Measurements from ENCODE around the gene ARHGAP44. TPM values are rescaled to one million over a fixed set of nuclear protein-coding genes. Genes with fewer than 3 reads are reported as not detected.

ARHGAP44 gene
- total and polyA plus RNA-seq, 2 of the 13 experiments (the other 11 are each of a cell fraction or from before 2014, with no cell fraction given), result 0.79 to 3.1 TPM

DNA sequence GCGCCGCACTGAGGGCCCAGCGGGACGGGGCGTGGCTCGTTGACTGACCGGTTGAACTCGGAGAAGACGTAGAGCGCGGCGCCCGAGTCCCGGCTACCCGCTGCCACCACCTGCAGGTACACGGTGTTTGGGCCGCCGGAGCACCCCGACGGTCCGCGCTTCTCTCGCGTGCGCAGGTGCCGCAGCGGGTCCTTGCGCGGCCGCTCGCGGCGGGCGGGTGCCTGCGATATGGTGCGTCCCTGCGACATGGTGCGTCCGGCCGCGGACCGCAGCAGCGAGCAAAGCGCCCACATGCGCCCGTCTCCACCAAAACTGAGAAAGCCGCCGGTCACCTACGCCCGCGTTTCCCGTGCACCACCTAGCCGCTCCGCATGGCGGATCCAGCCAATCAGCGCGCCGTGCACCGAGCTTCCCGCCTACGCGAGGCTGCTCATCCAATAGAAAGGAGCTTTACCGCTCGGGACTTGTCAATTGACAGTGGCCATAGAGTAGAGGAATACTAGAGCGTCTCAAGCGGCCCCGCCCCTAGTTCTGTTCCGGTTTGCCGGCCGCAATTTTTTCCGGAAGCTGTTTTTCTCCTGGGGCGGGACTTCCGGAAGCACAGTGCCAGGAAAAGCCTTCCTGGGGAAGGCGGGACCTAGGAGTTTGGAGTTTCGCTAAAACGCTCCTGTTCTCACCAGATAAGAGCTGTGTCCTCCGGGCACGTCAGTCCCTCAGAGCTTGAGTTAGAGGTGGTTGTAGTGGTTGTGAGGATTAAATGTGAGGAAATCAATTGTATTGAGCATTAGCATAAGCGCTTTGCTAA lies 228.6 kb downstream of the ARHGAP44 start, which contains the start of gene ELAC2 (continued):
- peak; percentile 98 for TF ChIP-seq ELF1 (CRISPR knock-in tag; IDR thresholded peaks at IDR 0.05)
- no peak for TF ChIP-seq SMAD9 (CRISPR knock-in tag; IDR thresholded peaks at IDR 0.05)
- no peak for TF ChIP-seq ZBTB3 (CRISPR knock-in tag; IDR thresholded peaks at IDR 0.05; ENCODE audit: borderline replicate concordance, low read depth)
- TF ChIP-seq NFKBIZ (CRISPR knock-in tag; IDR thresholded peaks at IDR 0.05), result no peak
- TF ChIP-seq GFI1 (CRISPR knock-in tag; IDR thresholded peaks at IDR 0.05; ENCODE audit: borderline replicate concordance), result no peak
- TF ChIP-seq ZNF788 (CRISPR knock-in tag; IDR thresholded peaks at IDR 0.05; ENCODE audit: borderline replicate concordance), result no peak
- TF ChIP-seq, protein P1, sequence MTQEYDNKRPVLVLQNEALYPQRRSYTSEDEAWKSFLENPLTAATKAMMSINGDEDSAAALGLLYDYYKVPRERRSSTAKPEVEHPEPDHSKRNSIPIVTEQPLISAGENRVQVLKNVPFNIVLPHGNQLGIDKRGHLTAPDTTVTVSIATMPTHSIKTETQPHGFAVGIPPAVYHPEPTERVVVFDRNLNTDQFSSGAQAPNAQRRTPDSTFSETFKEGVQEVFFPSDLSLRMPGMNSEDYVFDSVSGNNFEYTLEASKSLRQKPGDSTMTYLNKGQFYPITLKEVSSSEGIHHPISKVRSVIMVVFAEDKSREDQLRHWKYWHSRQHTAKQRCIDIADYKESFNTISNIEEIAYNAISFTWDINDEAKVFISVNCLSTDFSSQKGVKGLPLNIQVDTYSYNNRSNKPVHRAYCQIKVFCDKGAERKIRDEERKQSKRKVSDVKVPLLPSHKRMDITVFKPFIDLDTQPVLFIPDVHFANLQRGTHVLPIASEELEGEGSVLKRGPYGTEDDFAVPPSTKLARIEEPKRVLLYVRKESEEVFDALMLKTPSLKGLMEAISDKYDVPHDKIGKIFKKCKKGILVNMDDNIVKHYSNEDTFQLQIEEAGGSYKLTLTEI (CRISPR knock-in tag; conservative IDR thresholded peaks at IDR 0.05), result no peak
- no peak; the same call in 1 of the 2 replicates for TF ChIP-seq GATAD2A (CRISPR knock-in tag; IDR thresholded peaks at IDR 0.05)
- TF ChIP-seq BHLHE40 (IDR thresholded peaks at IDR 0.05; ENCODE audit: low read length), result no peak
- TF ChIP-seq ZNF17 (CRISPR knock-in tag; IDR thresholded peaks at IDR 0.05), result no peak
- no peak; the same call in 1 of the 2 replicates for TF ChIP-seq NKX3-1 (CRISPR knock-in tag; IDR thresholded peaks at IDR 0.05)
- TF ChIP-seq SATB2 (CRISPR knock-in tag; IDR thresholded peaks at IDR 0.05), result no peak
- no peak for TF ChIP-seq MLLT10 (CRISPR knock-in tag; IDR thresholded peaks at IDR 0.05)
- TF ChIP-seq ZNF879 (CRISPR knock-in tag; IDR thresholded peaks at IDR 0.05), result 0 out of 2 replicates have a peak, but pooled peaks have one; percentile 37
- TF ChIP-seq, protein P2, sequence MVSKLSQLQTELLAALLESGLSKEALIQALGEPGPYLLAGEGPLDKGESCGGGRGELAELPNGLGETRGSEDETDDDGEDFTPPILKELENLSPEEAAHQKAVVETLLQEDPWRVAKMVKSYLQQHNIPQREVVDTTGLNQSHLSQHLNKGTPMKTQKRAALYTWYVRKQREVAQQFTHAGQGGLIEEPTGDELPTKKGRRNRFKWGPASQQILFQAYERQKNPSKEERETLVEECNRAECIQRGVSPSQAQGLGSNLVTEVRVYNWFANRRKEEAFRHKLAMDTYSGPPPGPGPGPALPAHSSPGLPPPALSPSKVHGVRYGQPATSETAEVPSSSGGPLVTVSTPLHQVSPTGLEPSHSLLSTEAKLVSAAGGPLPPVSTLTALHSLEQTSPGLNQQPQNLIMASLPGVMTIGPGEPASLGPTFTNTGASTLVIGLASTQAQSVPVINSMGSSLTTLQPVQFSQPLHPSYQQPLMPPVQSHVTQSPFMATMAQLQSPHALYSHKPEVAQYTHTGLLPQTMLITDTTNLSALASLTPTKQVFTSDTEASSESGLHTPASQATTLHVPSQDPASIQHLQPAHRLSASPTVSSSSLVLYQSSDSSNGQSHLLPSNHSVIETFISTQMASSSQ (IDR thresholded peaks at IDR 0.05; ENCODE audit: low read depth), result no peak
- TF ChIP-seq, protein P2 (CRISPR knock-in tag; IDR thresholded peaks at IDR 0.05; ENCODE audit: borderline replicate concordance), result peak; percentile 26; the same call in 1 of the 2 replicates
- no peak for TF ChIP-seq KAT2B (IDR thresholded peaks at IDR 0.05; ENCODE audit: borderline replicate concordance, low read depth, low read length)
- TF ChIP-seq, protein P3, sequence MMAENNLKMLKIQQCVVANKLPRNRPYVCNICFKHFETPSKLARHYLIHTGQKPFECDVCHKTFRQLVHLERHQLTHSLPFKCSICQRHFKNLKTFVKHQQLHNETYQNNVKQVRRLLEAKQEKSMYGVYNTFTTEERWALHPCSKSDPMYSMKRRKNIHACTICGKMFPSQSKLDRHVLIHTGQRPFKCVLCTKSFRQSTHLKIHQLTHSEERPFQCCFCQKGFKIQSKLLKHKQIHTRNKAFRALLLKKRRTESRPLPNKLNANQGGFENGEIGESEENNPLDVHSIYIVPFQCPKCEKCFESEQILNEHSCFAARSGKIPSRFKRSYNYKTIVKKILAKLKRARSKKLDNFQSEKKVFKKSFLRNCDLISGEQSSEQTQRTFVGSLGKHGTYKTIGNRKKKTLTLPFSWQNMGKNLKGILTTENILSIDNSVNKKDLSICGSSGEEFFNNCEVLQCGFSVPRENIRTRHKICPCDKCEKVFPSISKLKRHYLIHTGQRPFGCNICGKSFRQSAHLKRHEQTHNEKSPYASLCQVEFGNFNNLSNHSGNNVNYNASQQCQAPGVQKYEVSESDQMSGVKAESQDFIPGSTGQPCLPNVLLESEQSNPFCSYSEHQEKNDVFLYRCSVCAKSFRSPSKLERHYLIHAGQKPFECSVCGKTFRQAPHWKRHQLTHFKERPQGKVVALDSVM (CRISPR knock-in tag; IDR thresholded peaks at IDR 0.05), result no peak
- peak; percentile 63; the same call in 1 of the 2 replicates for TF ChIP-seq ZNF264 (CRISPR knock-in tag; IDR thresholded peaks at IDR 0.05)
- TF ChIP-seq, protein P4, sequence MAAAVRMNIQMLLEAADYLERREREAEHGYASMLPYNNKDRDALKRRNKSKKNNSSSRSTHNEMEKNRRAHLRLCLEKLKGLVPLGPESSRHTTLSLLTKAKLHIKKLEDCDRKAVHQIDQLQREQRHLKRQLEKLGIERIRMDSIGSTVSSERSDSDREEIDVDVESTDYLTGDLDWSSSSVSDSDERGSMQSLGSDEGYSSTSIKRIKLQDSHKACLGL (CRISPR knock-in tag; IDR thresholded peaks at IDR 0.05), result peak; percentile 91; the same call in 1 of the 2 replicates
- TF ChIP-seq ARNTL (CRISPR knock-in tag; IDR thresholded peaks at IDR 0.05), result 0 out of 2 replicates have a peak, but pooled peaks have one; percentile 50

Data from HepG2 (cell line).